Central memory CD8-positive, alpha-beta T cell (primary cell): Measurements from ENCODE around the gene CYP4B1.

Experiments
- ATAC-seq: fragments of 150-1000 bp; cut with Tn5 transposase; replicated peaks from 2 replicates; pipeline ENCODE4 v1.10.0; 2022; ENCODE audit warnings: mild to moderate bottlenecking, moderate FRiP score, moderate number of reproducible peaks; ENCODE audit not compliant: poor library complexity, severe bottlenecking; ENCODE audit errors: extremely low read depth
- DNase-seq, 2 donors: peaks; one replicate each; pipeline ENCODE4 v3.0.0; 2021; ENCODE audit warnings: low spot score in 2 of 2
- H3K27ac Mint-ChIP-seq: one replicate; pipeline ENCODE4 v1.8.0; 2022; ENCODE audit warnings: low read depth, mild to moderate bottlenecking, moderate library complexity, mixed read lengths
- H3K27me3 Mint-ChIP-seq: one replicate; pipeline ENCODE4 v1.8.0; 2022; ENCODE audit warnings: mixed read lengths
- H3K36me3 Mint-ChIP-seq: one replicate; pipeline ENCODE4 v1.8.0; 2022; ENCODE audit warnings: mild to moderate bottlenecking, moderate library complexity, mixed read lengths; ENCODE audit not compliant: insufficient read depth
- H3K4me1 Mint-ChIP-seq: one replicate; pipeline ENCODE4 v1.8.0; 2022; ENCODE audit warnings: mixed read lengths
- H3K4me3 Mint-ChIP-seq: one replicate; pipeline ENCODE4 v1.8.0; 2022; ENCODE audit warnings: mild to moderate bottlenecking, moderate library complexity, mixed read lengths
- H3K9me3 Mint-ChIP-seq: one replicate; pipeline ENCODE4 v1.8.0; 2022; ENCODE audit warnings: mixed read lengths

CYP4B1 gene

DNA sequence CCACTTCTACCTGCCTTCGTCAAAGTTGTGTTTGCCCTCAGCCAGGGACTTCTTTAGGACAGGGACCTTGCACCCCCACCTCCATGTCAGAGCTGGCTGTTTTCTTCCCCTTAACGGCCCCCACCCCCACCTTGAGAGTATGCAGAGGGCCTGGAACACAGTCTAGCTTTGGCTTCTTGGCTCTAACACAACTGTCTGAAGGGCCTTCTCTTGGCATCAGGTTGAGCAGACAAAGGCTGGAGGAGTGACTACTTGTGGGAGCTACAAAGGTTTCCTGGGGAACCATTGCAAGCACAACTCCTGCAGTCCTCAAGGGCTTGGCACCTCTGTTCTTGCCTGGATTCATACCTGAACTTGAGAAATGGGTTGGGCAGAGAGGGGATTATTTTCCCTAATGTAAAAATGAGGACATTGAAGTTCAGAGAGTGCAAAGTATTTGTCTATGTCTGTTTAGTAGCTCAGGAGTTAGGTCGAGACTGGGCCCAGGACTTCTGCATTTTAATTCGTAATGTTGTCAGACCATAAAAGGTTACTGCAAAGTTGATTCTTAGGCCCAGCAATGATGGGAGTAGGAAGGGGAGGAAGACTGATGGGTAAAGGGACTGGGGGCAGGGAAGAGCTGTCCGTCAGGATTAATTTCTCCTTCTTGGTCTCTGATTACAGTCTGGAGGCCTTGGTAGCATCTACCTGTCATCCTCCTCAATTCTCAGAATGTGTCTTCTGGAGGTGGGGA, 2.6 kb downstream of the CYP4B1 start:
- H3K4me1 Mint-ChIP-seq, result no peaks in the 10 kb centered on the region
- no peak overlapping the region for H3K4me3 Mint-ChIP-seq
- DNase-seq, result no peak
- H3K9me3 Mint-ChIP-seq, result no peaks in the 10 kb centered on the region
- ATAC-seq, result no peak
- H3K27ac Mint-ChIP-seq, result no peak overlapping the region
- H3K27me3 Mint-ChIP-seq, result peaks cover 44% of the 10 kb centered on the region
- H3K36me3 Mint-ChIP-seq, result peaks cover 2% of the 10 kb centered on the region

DNA sequence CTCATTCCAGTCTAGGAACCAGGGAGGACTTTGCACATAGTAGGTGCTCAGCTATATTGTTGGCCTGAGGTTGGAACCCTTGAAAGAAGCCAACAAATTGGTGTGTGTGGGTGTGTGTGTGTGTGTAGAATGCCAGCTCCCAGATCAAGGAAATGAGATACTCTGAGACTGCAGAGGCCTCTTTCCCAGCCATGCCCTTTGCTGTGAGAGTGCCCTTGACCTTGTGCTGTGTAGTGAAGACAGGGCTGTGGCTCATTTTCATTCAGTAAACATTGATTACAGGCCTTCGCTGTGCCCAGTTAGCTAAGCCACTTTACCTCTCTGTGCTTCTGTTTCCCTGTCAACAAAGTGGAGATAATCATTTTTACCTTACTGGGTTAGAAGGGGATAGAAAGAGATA, 3.2 kb downstream of the CYP4B1 start:
- DNase-seq, result no peak
- peaks cover 38% of the 10 kb centered on the region for H3K27me3 Mint-ChIP-seq
- H3K4me3 Mint-ChIP-seq, result no peak overlapping the region
- H3K36me3 Mint-ChIP-seq, result peaks cover 2% of the 10 kb centered on the region
- no peaks in the 10 kb centered on the region for H3K9me3 Mint-ChIP-seq
- no peak overlapping the region for H3K27ac Mint-ChIP-seq
- no peaks in the 10 kb centered on the region for H3K4me1 Mint-ChIP-seq
- no peak for ATAC-seq

DNA sequence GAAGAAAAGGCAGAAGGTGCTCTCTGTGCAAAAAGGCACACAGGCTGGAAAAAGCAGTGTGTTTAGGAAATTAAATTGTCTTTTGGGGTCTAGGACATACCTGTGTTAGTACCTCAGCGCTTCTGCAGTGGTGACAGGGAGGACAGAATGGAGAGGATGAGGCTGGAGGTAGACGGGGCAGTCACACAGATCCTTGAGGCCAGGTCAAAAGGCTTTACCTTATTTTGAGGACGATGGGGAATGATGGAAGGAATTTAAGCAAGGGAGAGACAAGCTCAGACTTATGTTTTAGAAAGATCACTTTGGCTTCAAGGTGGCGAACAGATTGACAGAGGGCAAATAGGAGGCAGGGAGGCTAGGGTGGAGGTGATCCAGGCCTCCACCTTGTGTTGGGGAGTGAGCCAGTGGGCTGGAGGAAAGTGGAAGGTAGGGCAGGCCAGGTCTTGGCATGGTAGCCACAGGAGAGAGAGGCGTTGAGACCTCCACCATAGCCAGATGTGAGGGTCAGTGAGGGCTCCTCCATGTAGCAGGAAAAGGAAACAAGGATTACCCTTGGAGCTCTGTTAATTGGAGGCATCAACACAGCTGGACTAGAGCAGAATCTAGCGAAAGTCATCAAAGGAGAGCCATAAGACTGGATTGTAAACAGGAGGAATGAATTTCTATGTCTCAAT, 4.2 kb downstream of the CYP4B1 start:
- no peak for ATAC-seq
- Mint-ChIP-seq H3K36me3 (peaks cover 2% of the 10 kb centered on the region), H3K9me3 (peaks cover 4% of the 10 kb centered on the region), H3K4me3 (no peak overlapping the region), H3K4me1 (no peaks in the 10 kb centered on the region), H3K27ac (no peak overlapping the region), H3K27me3 (peaks cover 28% of the 10 kb centered on the region)
- no peak for DNase-seq

GRCh38 chr1:46804027-46804889, 5.4 kb downstream of the CYP4B1 start:
- Mint-ChIP-seq H3K9me3 (peaks cover 5% of the 10 kb centered on the region), H3K4me3 (no peak overlapping the region), H3K4me1 (no peaks in the 10 kb centered on the region), H3K36me3 (peaks cover 1% of the 10 kb centered on the region), H3K27me3 (peaks cover 17% of the 10 kb centered on the region), H3K27ac (no peak overlapping the region)
- no peak for ATAC-seq
- no peak for DNase-seq

- Mint-ChIP-seq H3K9me3 (peaks cover 5% of the 10 kb centered on the region), H3K27ac (no peak overlapping the region), H3K4me1 (no peaks in the 10 kb centered on the region), H3K27me3 (peaks cover 11% of the 10 kb centered on the region), H3K4me3 (no peak overlapping the region), H3K36me3 (no peaks in the 10 kb centered on the region)
- ATAC-seq (no peak), DNase-seq (no peak)
Observed at GRCh38 chr1:46804926-46805325, 6.1 kb downstream of the CYP4B1 start.

- no peak for DNase-seq
- no peak for ATAC-seq
- Mint-ChIP-seq H3K4me1 (no peaks in the 10 kb centered on the region), H3K9me3 (peaks cover 5% of the 10 kb centered on the region), H3K27ac (no peak overlapping the region), H3K36me3 (no peaks in the 10 kb centered on the region), H3K4me3 (no peak overlapping the region), H3K27me3 (peaks cover 2% of the 10 kb centered on the region)
Observed at GRCh38 chr1:46805755-46806154, 6.9 kb downstream of the CYP4B1 start.

DNA sequence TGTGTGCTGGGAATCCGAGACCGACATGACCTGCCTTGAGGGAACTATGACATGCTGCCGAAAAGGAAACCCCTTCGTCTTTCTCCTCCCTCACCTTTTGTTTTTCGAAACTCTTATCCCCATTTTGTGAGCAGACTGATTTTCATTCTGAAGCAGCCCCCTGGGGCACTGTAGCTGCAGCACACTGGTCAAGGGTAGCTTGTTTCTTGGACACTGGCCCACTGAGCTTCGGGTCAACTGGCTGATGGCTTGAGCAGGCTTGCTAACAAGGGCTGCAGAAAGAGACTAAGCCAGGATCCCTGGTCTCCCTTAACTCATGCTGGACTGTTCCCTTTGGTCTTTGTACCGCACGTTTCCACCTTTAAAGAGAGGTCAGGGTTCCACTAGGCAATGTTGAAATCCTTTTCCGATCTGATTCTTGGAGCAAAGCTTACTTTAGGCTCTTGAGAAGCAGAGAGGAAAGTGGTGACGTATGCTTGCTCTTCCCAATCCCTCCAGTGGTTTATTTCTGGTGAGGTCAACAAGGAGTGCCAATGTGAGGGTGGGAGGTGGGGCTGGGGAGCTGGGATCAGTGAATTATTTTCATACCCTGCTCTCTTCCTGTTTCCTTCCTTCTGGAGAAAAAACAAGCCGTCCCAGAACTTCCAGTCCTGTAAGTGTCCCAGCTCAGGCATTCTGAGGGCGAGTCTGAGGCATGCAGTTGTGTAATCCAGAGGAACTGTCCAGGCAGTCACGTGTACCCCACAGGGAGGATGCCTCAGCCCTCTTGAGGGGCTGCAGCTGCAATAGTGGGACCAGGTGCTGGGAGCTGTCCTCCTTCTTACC, 7.6 kb downstream of the CYP4B1 start:
- Mint-ChIP-seq H3K9me3 (peaks cover 5% of the 10 kb centered on the region), H3K4me3 (no peak overlapping the region), H3K4me1 (no peaks in the 10 kb centered on the region), H3K27ac (no peak overlapping the region), H3K36me3 (no peaks in the 10 kb centered on the region), H3K27me3 (no peaks in the 10 kb centered on the region)
- no peak for DNase-seq
- ATAC-seq, result no peak

DNA sequence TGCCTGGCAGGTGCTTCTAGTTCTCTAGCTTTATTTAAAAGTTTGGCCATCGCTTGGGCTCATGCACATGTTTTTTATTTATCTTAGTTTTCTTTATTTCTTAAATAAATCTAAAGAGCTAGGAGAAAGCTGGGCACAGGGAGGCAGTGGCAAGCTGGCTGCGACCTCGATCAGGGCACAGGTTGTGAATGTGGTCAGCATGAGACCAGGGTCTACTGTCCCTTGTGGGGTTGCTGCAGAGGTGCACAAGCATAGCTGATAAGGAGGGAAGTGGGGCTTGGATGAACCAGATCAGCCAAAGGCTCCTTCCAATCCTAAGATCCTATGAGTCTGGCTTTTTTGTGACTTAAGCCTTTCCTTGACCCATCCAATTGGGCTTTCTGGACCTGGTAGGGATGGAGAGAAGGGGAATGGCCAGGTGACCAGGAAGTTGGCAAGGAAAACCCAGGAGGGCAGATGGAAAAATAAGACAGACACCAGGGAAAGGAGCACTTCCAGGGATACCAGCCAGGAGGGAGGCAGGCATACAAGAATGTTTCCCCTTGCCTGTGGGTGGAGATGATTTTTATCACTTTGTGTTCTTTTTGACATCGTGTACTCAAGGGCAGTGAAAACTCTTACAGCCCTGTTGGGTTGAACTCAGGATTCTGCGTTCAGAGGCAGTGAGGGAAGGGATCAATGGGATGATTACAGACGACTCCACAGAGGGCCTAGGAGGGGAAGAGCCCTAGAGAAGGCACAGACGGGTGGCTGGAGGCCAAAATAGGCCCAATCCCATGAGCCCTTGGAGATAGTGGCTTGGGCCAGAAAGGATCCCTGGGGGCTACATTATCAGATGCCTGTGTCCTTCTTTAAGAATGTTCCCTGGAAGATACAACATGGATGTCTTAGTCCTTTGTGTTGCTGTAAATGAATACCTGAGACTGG, 8.5 kb downstream of the CYP4B1 start:
- Mint-ChIP-seq H3K4me3 (no peak overlapping the region), H3K9me3 (peaks cover 5% of the 10 kb centered on the region), H3K27ac (no peak overlapping the region), H3K27me3 (no peaks in the 10 kb centered on the region), H3K36me3 (no peaks in the 10 kb centered on the region), H3K4me1 (no peaks in the 10 kb centered on the region)
- ATAC-seq (no peak), DNase-seq (no peak)

- no peak overlapping the region for H3K4me3 Mint-ChIP-seq
- no peak overlapping the region for H3K27ac Mint-ChIP-seq
- H3K4me1 Mint-ChIP-seq, result no peaks in the 10 kb centered on the region
Observed at GRCh38 chr1:46809071-46809470, 10.2 kb downstream of the CYP4B1 start.

DNA sequence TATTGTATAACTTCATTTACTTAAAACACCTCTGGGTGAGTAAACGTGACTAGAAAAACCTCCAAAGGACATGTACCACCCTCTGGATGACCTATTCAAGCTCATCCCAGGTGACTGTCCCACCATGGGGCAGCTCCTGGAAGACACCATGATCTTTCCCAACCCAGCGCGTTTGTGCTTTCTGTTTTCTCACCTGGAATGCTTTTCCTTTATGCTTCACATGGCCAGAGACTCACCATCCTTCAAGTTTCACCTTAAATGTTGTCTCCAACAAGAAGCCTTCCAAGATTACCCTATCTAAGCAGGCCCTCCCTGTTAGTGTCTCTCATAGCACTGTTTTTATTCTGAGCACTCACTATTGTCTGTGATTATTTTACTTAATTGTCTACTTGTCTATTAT, 11.1 kb downstream of the CYP4B1 start:
- Mint-ChIP-seq H3K9me3 (peaks cover 5% of the 10 kb centered on the region), H3K4me3 (no peak overlapping the region), H3K27ac (no peak overlapping the region)

More at GRCh38 chr1:46809071-46809470, 10.2 kb downstream of the CYP4B1 start:
- ATAC-seq (no peak), DNase-seq (no peak)
- Mint-ChIP-seq H3K9me3 (peaks cover 5% of the 10 kb centered on the region), H3K27me3 (no peaks in the 10 kb centered on the region), H3K36me3 (no peaks in the 10 kb centered on the region)

DNA sequence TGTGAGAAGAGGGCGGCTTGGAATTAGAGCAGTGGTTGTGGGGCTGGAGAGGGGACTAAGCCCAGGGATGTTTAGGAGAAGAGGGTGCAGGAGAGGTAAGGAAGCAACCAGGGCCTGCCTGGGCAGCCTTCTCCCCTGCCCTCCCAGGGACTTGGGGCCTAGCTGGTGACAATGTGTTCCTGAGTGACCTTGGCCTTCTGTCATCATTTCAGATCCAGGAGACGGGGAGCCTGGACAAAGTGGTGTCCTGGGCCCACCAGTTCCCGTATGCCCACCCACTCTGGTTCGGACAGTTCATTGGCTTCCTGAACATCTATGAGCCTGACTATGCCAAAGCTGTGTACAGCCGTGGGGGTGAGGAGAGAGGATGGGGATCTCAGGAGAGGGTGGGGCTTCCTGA, 11.8 kb downstream of the CYP4B1 start:
- H3K36me3 Mint-ChIP-seq, result no peaks in the 10 kb centered on the region
- peaks cover 5% of the 10 kb centered on the region for H3K9me3 Mint-ChIP-seq
- DNase-seq (no peak), ATAC-seq (no peak)
- H3K27ac Mint-ChIP-seq, result no peak overlapping the region
- H3K27me3 Mint-ChIP-seq, result peaks cover under 1% of the 10 kb centered on the region
- H3K4me3 Mint-ChIP-seq, result no peak overlapping the region
- H3K4me1 Mint-ChIP-seq, result no peaks in the 10 kb centered on the region

More for the DNA sequence above, 11.1 kb downstream of the CYP4B1 start:
- DNase-seq (no peak), ATAC-seq (no peak)
- no peaks in the 10 kb centered on the region for H3K36me3 Mint-ChIP-seq
- H3K27me3 Mint-ChIP-seq, result no peaks in the 10 kb centered on the region
- H3K4me1 Mint-ChIP-seq, result no peaks in the 10 kb centered on the region
